HepG2 (cell line): ENCODE data around the gene RIPK3. TPM values are rescaled to one million over a fixed set of nuclear protein-coding genes. Genes with fewer than 3 reads are reported as not detected.

Experiments
- AGO1 ChIP-seq: fragments of 200-400 bp; formaldehyde crosslinking; IDR thresholded peaks from 2 replicates; pipeline ENCODE4 v1.6.1; 2017; ENCODE audit warnings: mild to moderate bottlenecking, low read depth, low read length, moderate library complexity; ENCODE audit not compliant: poor library complexity, severe bottlenecking
- AGO2 ChIP-seq: fragments of 200-400 bp; formaldehyde crosslinking; optimal IDR thresholded peaks from 2 replicates; pipeline ENCODE3; 2017; ENCODE audit warnings: mild to moderate bottlenecking, low read depth, low read length, moderate library complexity
- ETV6 ChIP-seq: sonication (generic); formaldehyde crosslinking; conservative IDR thresholded peaks from 2 replicates; pipeline ENCODE4 v1.4.0; 2020; ENCODE audit warnings: missing genetic modification reagents
- GZF1 ChIP-seq: sonication (generic); formaldehyde crosslinking; IDR thresholded peaks from 2 replicates; pipeline ENCODE4 v1.5.1; 2020; ENCODE audit warnings: mild to moderate bottlenecking, missing genetic modification reagents
- HNRNPL ChIP-seq: fragments of 200-400 bp; formaldehyde crosslinking; IDR thresholded peaks from 2 replicates; pipeline ENCODE4 v1.6.1; 2017; ENCODE audit warnings: mild to moderate bottlenecking, low read depth, low read length
- IRF2 ChIP-seq: IDR thresholded peaks from 2 replicates; pipeline ENCODE4 v1.6.1; 2018; ENCODE audit warnings: missing genetic modification reagents, missing compliant biosample characterization
- NAIF1 ChIP-seq: sonication (generic); formaldehyde crosslinking; IDR thresholded peaks from 2 replicates; pipeline ENCODE4 v1.5.0; 2020; ENCODE audit warnings: mild to moderate bottlenecking, missing genetic modification reagents, borderline replicate concordance
- NONO ChIP-seq, 2 experiments: fragments of 450-650 bp in 1 of 2; sonication (generic) in 1 of 2; formaldehyde crosslinking in 1 of 2; IDR thresholded peaks in 1 of 2; conservative IDR thresholded peaks in 1 of 2; 2 replicates each; pipeline versions ENCODE4 v1.6.1 to v1.8.0; 2017 to 2022; ENCODE audit warnings: mild to moderate bottlenecking in 1 of 2, missing genetic modification reagents in 1 of 2, moderate library complexity in 1 of 2
- PCBP1 ChIP-seq: fragments of 200-400 bp; formaldehyde crosslinking; IDR thresholded peaks from 2 replicates; pipeline ENCODE4 v1.6.1; 2017; ENCODE audit warnings: mild to moderate bottlenecking, low read depth, low read length, borderline replicate concordance
- RFX5 ChIP-seq: IDR thresholded peaks from 2 replicates; pipeline ENCODE4 v1.6.1; 2011; ENCODE audit warnings: low read depth, low read length, improper control_type of control experiment
- RFXAP ChIP-seq: sonication (generic); formaldehyde crosslinking; IDR thresholded peaks from 2 replicates; pipeline ENCODE4 v1.4.0; 2020; ENCODE audit warnings: missing genetic modification reagents, borderline replicate concordance
- U2AF1 ChIP-seq: fragments of 200-400 bp; formaldehyde crosslinking; optimal IDR thresholded peaks from 2 replicates; pipeline ENCODE3; 2017; ENCODE audit warnings: mild to moderate bottlenecking, low read depth, low read length
- ZBTB8A ChIP-seq: sonication (generic); formaldehyde crosslinking; IDR thresholded peaks from 2 replicates; pipeline ENCODE4 v1.4.0; 2020; ENCODE audit warnings: mild to moderate bottlenecking, low read depth, missing genetic modification reagents, borderline replicate concordance
- ZFP36 ChIP-seq: fragments of 150-350 bp; IDR thresholded peaks from 2 replicates; pipeline ENCODE4 v1.6.1; 2018; ENCODE audit warnings: borderline replicate concordance, low read length, low read depth; ENCODE audit not compliant: partially characterized antibody
- ZNF230 ChIP-seq: sonication (generic); formaldehyde crosslinking; IDR thresholded peaks from 2 replicates; pipeline ENCODE4 v1.4.0; 2020; ENCODE audit warnings: mild to moderate bottlenecking, missing genetic modification reagents
- ZNF274 ChIP-seq: sonication (generic); formaldehyde crosslinking; IDR thresholded peaks from 2 replicates; pipeline ENCODE4 v1.5.1; 2020; ENCODE audit warnings: mild to moderate bottlenecking, missing genetic modification reagents
- ZNF296 ChIP-seq: sonication (generic); formaldehyde crosslinking; conservative IDR thresholded peaks from 2 replicates; pipeline ENCODE4 v1.5.0; 2020; ENCODE audit warnings: mild to moderate bottlenecking, missing genetic modification reagents
- ZNF468 ChIP-seq: sonication (generic); formaldehyde crosslinking; IDR thresholded peaks from 2 replicates; pipeline ENCODE4 v1.8.0; 2022; ENCODE audit warnings: mild to moderate bottlenecking, moderate library complexity, missing genetic modification reagents
- ZNF543 ChIP-seq: sonication (generic); formaldehyde crosslinking; IDR thresholded peaks from 2 replicates; pipeline ENCODE4 v1.4.0; 2020; ENCODE audit warnings: mild to moderate bottlenecking, missing genetic modification reagents
- ZNF782 ChIP-seq: sonication (generic); formaldehyde crosslinking; IDR thresholded peaks from 2 replicates; pipeline ENCODE4 v1.4.0; 2020; ENCODE audit warnings: missing genetic modification reagents, mild to moderate bottlenecking, borderline replicate concordance
- ZSCAN25 ChIP-seq: sonication (generic); formaldehyde crosslinking; IDR thresholded peaks from 2 replicates; pipeline ENCODE4 v1.8.0; 2022; ENCODE audit warnings: mild to moderate bottlenecking, missing genetic modification reagents
- polyA plus RNA-seq, 8 experiments: library from polyadenylated mRNA; depleted of rRNA in 3 of 8; stranded (reverse) in 7 of 8; unstranded in 1 of 8; fragments of >200 nt; fragmentation: Illumina TruSeq in 4 of 8; extraction: Trizol in 4 of 8; gene quantifications; 2 replicates each; pipeline versions ENCODE4 v1.2.1 to v1.2.3, GENCODE V29; 2011 to 2016; ENCODE audit warnings: low read depth in 4 of 8, missing spikeins in 1 of 8, mixed read lengths in 1 of 8; ENCODE audit not compliant: insufficient read depth in 1 of 8
- total RNA-seq, 5 experiments: library from RNA; depleted of rRNA; stranded (reverse); fragments of >200 nt; fragmentation: Illumina TruSeq; extraction: Trizol; gene quantifications; 2 replicates each; pipeline ENCODE4 v1.2.3, GENCODE V29; 2016; ENCODE audit warnings: low read depth in 1 of 5
- TF ChIP-seq, protein P1 (sequence below): sonication (generic); formaldehyde crosslinking; IDR thresholded peaks from 2 replicates; pipeline ENCODE4 v1.5.1; 2020; ENCODE audit warnings: missing genetic modification reagents, mild to moderate bottlenecking, borderline replicate concordance
- TF ChIP-seq, protein P2 (sequence below): IDR thresholded peaks from 2 replicates; pipeline ENCODE4 v1.6.1; 2016; ENCODE audit warnings: low read depth

Gene RIPK3
- total and polyA plus RNA-seq, 2 of the 13 experiments (the other 11 are each of a cell fraction or from before 2014, with no cell fraction given), result not detected

DNA sequence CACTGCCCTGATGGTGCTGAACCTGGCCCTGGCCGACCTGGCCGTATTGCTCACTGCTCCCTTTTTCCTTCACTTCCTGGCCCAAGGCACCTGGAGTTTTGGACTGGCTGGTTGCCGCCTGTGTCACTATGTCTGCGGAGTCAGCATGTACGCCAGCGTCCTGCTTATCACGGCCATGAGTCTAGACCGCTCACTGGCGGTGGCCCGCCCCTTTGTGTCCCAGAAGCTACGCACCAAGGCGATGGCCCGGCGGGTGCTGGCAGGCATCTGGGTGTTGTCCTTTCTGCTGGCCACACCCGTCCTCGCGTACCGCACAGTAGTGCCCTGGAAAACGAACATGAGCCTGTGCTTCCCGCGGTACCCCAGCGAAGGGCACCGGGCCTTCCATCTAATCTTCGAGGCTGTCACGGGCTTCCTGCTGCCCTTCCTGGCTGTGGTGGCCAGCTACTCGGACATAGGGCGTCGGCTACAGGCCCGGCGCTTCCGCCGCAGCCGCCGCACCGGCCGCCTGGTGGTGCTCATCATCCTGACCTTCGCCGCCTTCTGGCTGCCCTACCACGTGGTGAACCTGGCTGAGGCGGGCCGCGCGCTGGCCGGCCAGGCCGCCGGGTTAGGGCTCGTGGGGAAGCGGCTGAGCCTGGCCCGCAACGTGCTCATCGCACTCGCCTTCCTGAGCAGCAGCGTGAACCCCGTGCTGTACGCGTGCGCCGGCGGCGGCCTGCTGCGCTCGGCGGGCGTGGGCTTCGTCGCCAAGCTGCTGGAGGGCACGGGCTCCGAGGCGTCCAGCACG, 23.8 kb downstream of the RIPK3 start (continued):
- TF ChIP-seq GZF1 (CRISPR knock-in tag) (peak; percentile 88; the same call in 1 of the 2 replicates), ZNF296 (CRISPR knock-in tag) (peak; percentile 93), HNRNPL (0 out of 2 replicates have a peak, but pooled peaks have one; percentile 74), ZNF230 (CRISPR knock-in tag) (peak; percentile 99), ZFP36 (no peak), NONO (IDR thresholded peaks at IDR 0.05) (no peak), NONO (CRISPR knock-in tag; conservative IDR thresholded peaks at IDR 0.05) (no peak), ETV6 (CRISPR knock-in tag) (peak; percentile 97; the same call in 1 of the 2 replicates), ZNF274 (peak; percentile 99), PCBP1 (no peak), ZNF468 (CRISPR knock-in tag) (peak; percentile 88; the same call in 1 of the 2 replicates), RFXAP (CRISPR knock-in tag) (peak; percentile 96), AGO1 (peak; percentile 88), ZNF782 (peak; percentile 97), ZNF543 (CRISPR knock-in tag) (peak; percentile 96), IRF2 (peak; percentile 57; the same call in 1 of the 2 replicates), NAIF1 (no peak), RFX5 (no peak), ZBTB8A (CRISPR knock-in tag) (peak; percentile 82; the same call in 1 of the 2 replicates), AGO2 (peak; percentile 96), U2AF1 (peak; percentile 76), ZSCAN25 (CRISPR knock-in tag) (peak; percentile 86; the same call in 1 of the 2 replicates)
- TF ChIP-seq, protein P1, sequence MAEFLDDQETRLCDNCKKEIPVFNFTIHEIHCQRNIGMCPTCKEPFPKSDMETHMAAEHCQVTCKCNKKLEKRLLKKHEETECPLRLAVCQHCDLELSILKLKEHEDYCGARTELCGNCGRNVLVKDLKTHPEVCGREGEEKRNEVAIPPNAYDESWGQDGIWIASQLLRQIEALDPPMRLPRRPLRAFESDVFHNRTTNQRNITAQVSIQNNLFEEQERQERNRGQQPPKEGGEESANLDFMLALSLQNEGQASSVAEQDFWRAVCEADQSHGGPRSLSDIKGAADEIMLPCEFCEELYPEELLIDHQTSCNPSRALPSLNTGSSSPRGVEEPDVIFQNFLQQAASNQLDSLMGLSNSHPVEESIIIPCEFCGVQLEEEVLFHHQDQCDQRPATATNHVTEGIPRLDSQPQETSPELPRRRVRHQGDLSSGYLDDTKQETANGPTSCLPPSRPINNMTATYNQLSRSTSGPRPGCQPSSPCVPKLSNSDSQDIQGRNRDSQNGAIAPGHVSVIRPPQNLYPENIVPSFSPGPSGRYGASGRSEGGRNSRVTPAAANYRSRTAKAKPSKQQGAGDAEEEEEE (CRISPR knock-in tag), result peak; percentile 98
- TF ChIP-seq, protein P2, sequence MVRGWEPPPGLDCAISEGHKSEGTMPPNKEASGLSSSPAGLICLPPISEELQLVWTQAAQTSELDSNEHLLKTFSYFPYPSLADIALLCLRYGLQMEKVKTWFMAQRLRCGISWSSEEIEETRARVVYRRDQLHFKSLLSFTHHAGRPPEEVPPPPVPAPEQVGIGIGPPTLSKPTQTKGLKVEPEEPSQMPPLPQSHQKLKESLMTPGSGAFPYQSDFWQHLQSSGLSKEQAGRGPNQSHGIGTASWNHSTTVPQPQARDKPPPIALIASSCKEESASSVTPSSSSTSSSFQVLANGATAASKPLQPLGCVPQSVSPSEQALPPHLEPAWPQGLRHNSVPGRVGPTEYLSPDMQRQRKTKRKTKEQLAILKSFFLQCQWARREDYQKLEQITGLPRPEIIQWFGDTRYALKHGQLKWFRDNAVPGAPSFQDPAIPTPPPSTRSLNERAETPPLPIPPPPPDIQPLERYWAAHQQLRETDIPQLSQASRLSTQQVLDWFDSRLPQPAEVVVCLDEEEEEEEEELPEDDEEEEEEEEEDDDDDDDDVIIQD (CRISPR knock-in tag), result peak; percentile 85
